HL-60 (cell line): Measurements from ENCODE around the gene USP35.

Experiments used
- DNase-seq, 2 experiments: peaks; one replicate each; pipeline ENCODE4 v3.0.0-alpha.2; 2010 to 2020; ENCODE audit warnings: low read depth in 1 of 2, low spot score in 1 of 2
- H3K27ac ChIP-seq: fragments of 250-450 bp; sonication (Bioruptor Pico); replicated peaks from 2 replicates; pipeline ENCODE4 v1.5.1; 2020; ENCODE audit warnings: mild to moderate bottlenecking, moderate library complexity
- H3K27me3 ChIP-seq: fragments of 250-450 bp; sonication (Bioruptor Pico); 2 replicates; pipeline ENCODE4 v1.5.1; 2021; ENCODE audit warnings: mild to moderate bottlenecking, moderate library complexity; ENCODE audit not compliant: insufficient read depth, poor library complexity, severe bottlenecking
- H3K4me3 ChIP-seq: replicated peaks from 2 replicates; pipeline ENCODE4 v1.5.1; 2011; ENCODE audit warnings: mild to moderate bottlenecking, control low read depth, low read length; ENCODE audit not compliant: insufficient read depth
- CTCF ChIP-seq: IDR thresholded peaks from one replicate; pipeline ENCODE4 v1.5.1; 2011; ENCODE audit warnings: low read length, control low read depth, inconsistent platforms; ENCODE audit not compliant: insufficient read depth
- GABPA ChIP-seq: IDR thresholded peaks from 2 replicates; pipeline ENCODE4 v1.6.1; 2012; ENCODE audit warnings: low read depth
- POLR2AphosphoS5 ChIP-seq: IDR thresholded peaks from 2 replicates; pipeline ENCODE4 v1.6.1; 2012; ENCODE audit warnings: low read depth
- SPI1 ChIP-seq: IDR thresholded peaks from 2 replicates; pipeline ENCODE4 v1.6.1; 2012; ENCODE audit warnings: low read depth, mild to moderate bottlenecking, borderline replicate concordance
- TF ChIP-seq, protein P1 (sequence below): IDR thresholded peaks from 2 replicates; pipeline ENCODE4 v1.6.1; 2012; ENCODE audit warnings: low read depth; ENCODE audit not compliant: insufficient replicate concordance

The USP35 gene

GRCh38 chr11:78150754-78151153, 38.0 kb upstream of the USP35 start:
- no peak for DNase-seq
- no peak overlapping the region for H3K4me3 ChIP-seq
- TF ChIP-seq GABPA (no peak), SPI1 (no peak), CTCF (no peak), POLR2AphosphoS5 (no peak)
- TF ChIP-seq, protein P1, sequence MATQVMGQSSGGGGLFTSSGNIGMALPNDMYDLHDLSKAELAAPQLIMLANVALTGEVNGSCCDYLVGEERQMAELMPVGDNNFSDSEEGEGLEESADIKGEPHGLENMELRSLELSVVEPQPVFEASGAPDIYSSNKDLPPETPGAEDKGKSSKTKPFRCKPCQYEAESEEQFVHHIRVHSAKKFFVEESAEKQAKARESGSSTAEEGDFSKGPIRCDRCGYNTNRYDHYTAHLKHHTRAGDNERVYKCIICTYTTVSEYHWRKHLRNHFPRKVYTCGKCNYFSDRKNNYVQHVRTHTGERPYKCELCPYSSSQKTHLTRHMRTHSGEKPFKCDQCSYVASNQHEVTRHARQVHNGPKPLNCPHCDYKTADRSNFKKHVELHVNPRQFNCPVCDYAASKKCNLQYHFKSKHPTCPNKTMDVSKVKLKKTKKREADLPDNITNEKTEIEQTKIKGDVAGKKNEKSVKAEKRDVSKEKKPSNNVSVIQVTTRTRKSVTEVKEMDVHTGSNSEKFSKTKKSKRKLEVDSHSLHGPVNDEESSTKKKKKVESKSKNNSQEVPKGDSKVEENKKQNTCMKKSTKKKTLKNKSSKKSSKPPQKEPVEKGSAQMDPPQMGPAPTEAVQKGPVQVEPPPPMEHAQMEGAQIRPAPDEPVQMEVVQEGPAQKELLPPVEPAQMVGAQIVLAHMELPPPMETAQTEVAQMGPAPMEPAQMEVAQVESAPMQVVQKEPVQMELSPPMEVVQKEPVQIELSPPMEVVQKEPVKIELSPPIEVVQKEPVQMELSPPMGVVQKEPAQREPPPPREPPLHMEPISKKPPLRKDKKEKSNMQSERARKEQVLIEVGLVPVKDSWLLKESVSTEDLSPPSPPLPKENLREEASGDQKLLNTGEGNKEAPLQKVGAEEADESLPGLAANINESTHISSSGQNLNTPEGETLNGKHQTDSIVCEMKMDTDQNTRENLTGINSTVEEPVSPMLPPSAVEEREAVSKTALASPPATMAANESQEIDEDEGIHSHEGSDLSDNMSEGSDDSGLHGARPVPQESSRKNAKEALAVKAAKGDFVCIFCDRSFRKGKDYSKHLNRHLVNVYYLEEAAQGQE: no peak
- H3K27ac ChIP-seq: no peak overlapping the region
- no peaks in the 10 kb centered on the region for H3K27me3 ChIP-seq

DNA sequence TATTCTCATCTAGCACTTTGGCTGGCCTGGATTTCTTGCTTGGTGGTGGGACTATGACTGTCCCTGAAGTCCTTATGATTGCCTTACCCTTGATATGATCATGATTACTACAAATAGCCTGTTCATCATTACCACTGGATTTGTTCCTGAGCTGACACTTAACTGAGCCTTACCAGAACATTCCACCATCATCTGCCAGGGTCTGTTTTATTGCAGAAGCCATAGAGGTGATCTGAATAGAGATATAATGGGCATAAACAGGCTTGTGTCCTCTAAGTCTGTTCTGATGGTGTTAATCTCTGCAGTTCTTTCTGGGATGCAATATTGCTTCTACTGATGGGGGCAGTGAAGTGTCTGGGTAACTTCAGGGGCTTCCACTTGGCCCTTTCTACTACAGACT, 36.9 kb upstream of the USP35 start:
- TF ChIP-seq POLR2AphosphoS5: no peak
- no peak for TF ChIP-seq GABPA
- TF ChIP-seq, protein P1: no peak
- no peak for TF ChIP-seq SPI1
- no peak for TF ChIP-seq CTCF
- no peak for DNase-seq

DNA sequence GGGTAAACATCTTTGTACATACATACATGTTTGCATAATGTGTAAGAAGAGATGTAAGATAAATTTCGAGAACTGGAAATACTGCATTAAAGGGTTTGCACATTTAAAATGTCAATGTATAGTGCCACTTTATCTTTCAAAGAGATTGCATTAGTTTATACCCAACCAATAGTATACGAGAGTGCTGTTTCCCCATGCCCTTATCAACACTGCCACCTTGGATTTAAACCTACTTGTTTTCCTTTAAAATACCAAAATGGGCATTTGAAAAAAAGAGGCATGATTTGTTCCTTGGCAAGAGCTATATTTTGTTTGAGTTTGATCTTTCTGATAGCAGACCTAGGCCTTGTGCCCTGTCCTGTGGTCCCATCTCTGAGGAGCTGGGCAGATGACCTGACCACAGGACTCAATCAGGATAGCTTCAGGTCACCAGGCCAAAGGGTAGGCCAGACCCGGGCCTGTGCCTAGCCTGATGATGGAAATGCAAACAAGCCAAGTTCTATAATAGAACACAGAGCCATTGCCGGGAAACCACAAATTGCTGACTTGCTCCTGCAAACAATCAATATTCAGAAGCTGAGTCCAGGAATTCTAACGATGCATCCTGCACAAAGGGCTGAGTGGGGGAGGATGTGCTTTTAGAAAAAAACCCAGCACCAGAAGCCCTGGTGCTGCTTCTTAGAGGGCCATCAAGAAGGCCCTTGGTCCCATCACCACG, 32.4 kb upstream of the USP35 start:
- no peak for DNase-seq
- Histone ChIP-seq H3K27me3 (no peaks in the 10 kb centered on the region), H3K4me3 (no peak overlapping the region), H3K27ac (no peak overlapping the region)
- TF ChIP-seq SPI1 (no peak), CTCF (no peak), POLR2AphosphoS5 (no peak), GABPA (no peak)
- TF ChIP-seq, protein P1: no peak

More for the DNA sequence above, 36.9 kb upstream of the USP35 start:
- no peaks in the 10 kb centered on the region for H3K27me3 ChIP-seq
- no peak overlapping the region for H3K4me3 ChIP-seq
- H3K27ac ChIP-seq: no peak overlapping the region
